ENCODE results near the gene AMMECR1L. TPM values are rescaled to one million over a fixed set of nuclear protein-coding genes. Genes with fewer than 3 reads are reported as not detected.

Gene AMMECR1L
- total RNA-seq, 2 experiments from 2014 or later = 9.8 to 17.1 TPM

- BruUV-seq (replicated peaks) = no TSS peak
- peaks cover 24% of the 10 kb centered on the region for H3K4me1 ChIP-seq (ENCODE audit: insufficient read depth, low read length, poor library complexity, severe bottlenecking)
- H3K79me2 ChIP-seq (ENCODE audit: insufficient read depth, low read depth, low read length) = no peaks in the 10 kb centered on the region
- no peaks in the 10 kb centered on the region for H4K20me1 ChIP-seq (ENCODE audit: insufficient read depth, low read length)
- H3K27ac ChIP-seq (ENCODE audit: low read depth, low read length, poor library complexity, severe bottlenecking) = no peak overlapping the region
- intact Hi-C loops (cut with micrococcal nuclease; ENCODE audit: unreplicated experiment) = no loop called here
- ChIA-PET CTCF (ENCODE audit: unreplicated experiment) (no interaction called here), POLR2A (interaction anchor here (1.1 kb wide), 1 partner anchor 21 kb away, joined by 3 read pairs; no protein-coding TSS in a partner anchor)
- TF ChIP-seq EZH2phosphoT487 (IDR thresholded peaks at IDR 0.05; ENCODE audit: borderline replicate concordance, low read depth, low read length) (no peak), CTCF (conservative IDR thresholded peaks at IDR 0.05; ENCODE audit: low read length) (no peak)
- no peaks in the 10 kb centered on the region for H3K9me2 ChIP-seq (ENCODE audit: insufficient read depth, low read length)
- peaks cover 58% of the 10 kb centered on the region for H3K9me3 ChIP-seq (ENCODE audit: low read length)
- no peak overlapping the region for H2AFZ ChIP-seq (ENCODE audit: low read length)
- no peak overlapping the region for H3K4me2 ChIP-seq (ENCODE audit: low read length)
- DNase-seq (ENCODE audit: low spot score) = no peak
- H3K4me3 ChIP-seq (ENCODE audit: low read depth, low read length, poor library complexity, severe bottlenecking) = no peak overlapping the region
- peaks cover 12% of the 10 kb centered on the region for H3K36me3 ChIP-seq (ENCODE audit: insufficient read depth, low read length)
Measured at GRCh38 chr2:127826047-127826446, 59.7 kb downstream of the AMMECR1L start.

GRCh38 chr2:127820080-127820668, 65.6 kb downstream of the AMMECR1L start:
- Histone ChIP-seq H3K4me3 (ENCODE audit: low read depth, low read length, poor library complexity, severe bottlenecking) (no peak overlapping the region), H3K27ac (ENCODE audit: low read depth, low read length, poor library complexity, severe bottlenecking) (no peak overlapping the region), H3K4me2 (ENCODE audit: low read length) (no peak overlapping the region), H3K9me2 (ENCODE audit: insufficient read depth, low read length) (no peaks in the 10 kb centered on the region), H3K9me3 (ENCODE audit: low read length) (peaks cover 46% of the 10 kb centered on the region; the same call in 1 of the 2 replicates), H3K36me3 (ENCODE audit: insufficient read depth, low read length) (no peaks in the 10 kb centered on the region; the same call in 1 of the 2 replicates), H3K4me1 (ENCODE audit: insufficient read depth, low read length, poor library complexity, severe bottlenecking) (no peaks in the 10 kb centered on the region), H3K79me2 (ENCODE audit: insufficient read depth, low read depth, low read length) (no peaks in the 10 kb centered on the region), H4K20me1 (ENCODE audit: insufficient read depth, low read length) (no peaks in the 10 kb centered on the region), H2AFZ (ENCODE audit: low read length) (no peak overlapping the region)
- ChIA-PET POLR2A (interaction anchor here (0.9 to 2.0 kb wide), 2 partner anchors 14 to 22 kb away, joined by 4 to 6 read pairs; no protein-coding TSS in a partner anchor), CTCF (ENCODE audit: unreplicated experiment) (interaction anchor here (0.9 to 1.5 kb wide), 2 partner anchors 9 to 12 kb away, joined by 3 read pairs; partner anchors contain the start of gene WDR33)
- intact Hi-C loops (cut with micrococcal nuclease; ENCODE audit: unreplicated experiment) = no loop called here
- TF ChIP-seq CTCF (conservative IDR thresholded peaks at IDR 0.05; ENCODE audit: low read length) = no peak
- no peak for TF ChIP-seq EZH2phosphoT487 (IDR thresholded peaks at IDR 0.05; ENCODE audit: borderline replicate concordance, low read depth, low read length)
- no TSS peak for BruUV-seq (replicated peaks)
- peak; percentile 70 for DNase-seq (ENCODE audit: low spot score)

GRCh38 chr2:127818794-127819425, 66.8 kb downstream of the AMMECR1L start:
- Histone ChIP-seq H2AFZ (ENCODE audit: low read length) (no peak overlapping the region), H3K4me3 (ENCODE audit: low read depth, low read length, poor library complexity, severe bottlenecking) (no peak overlapping the region), H4K20me1 (ENCODE audit: insufficient read depth, low read length) (no peaks in the 10 kb centered on the region), H3K4me2 (ENCODE audit: low read length) (no peak overlapping the region), H3K4me1 (ENCODE audit: insufficient read depth, low read length, poor library complexity, severe bottlenecking) (no peaks in the 10 kb centered on the region), H3K36me3 (ENCODE audit: insufficient read depth, low read length) (no peaks in the 10 kb centered on the region; the same call in 1 of the 2 replicates), H3K79me2 (ENCODE audit: insufficient read depth, low read depth, low read length) (no peaks in the 10 kb centered on the region), H3K27ac (ENCODE audit: low read depth, low read length, poor library complexity, severe bottlenecking) (no peak overlapping the region), H3K9me2 (ENCODE audit: insufficient read depth, low read length) (no peaks in the 10 kb centered on the region), H3K9me3 (ENCODE audit: low read length) (peaks cover 43% of the 10 kb centered on the region; the same call in 1 of the 2 replicates)
- POLR2A ChIA-PET = interaction anchor here (0.9 kb wide), 1 partner anchor 22 kb away, joined by 6 read pairs; no protein-coding TSS in a partner anchor
- intact Hi-C loops (cut with micrococcal nuclease; ENCODE audit: unreplicated experiment) = no loop called here
- CTCF ChIA-PET (ENCODE audit: unreplicated experiment) = interaction anchor here (0.8 kb wide), 1 partner anchor 11 kb away, joined by 3 read pairs; no protein-coding TSS in a partner anchor
- TF ChIP-seq CTCF (conservative IDR thresholded peaks at IDR 0.05; ENCODE audit: low read length) = no peak
- no peak for TF ChIP-seq EZH2phosphoT487 (IDR thresholded peaks at IDR 0.05; ENCODE audit: borderline replicate concordance, low read depth, low read length)
- no peak for DNase-seq (ENCODE audit: low spot score)
- no TSS peak for BruUV-seq (replicated peaks)
